Urinary bladder (tissue), 4 donors: Measurements from ENCODE around the gene TBX1. TPM values are rescaled to one million over a fixed set of nuclear protein-coding genes. Genes with fewer than 3 reads are reported as not detected.
"Not testable (repeated sequence)": the region's sequence is repeated elsewhere in the genome, so short reads cannot be mapped to it uniquely, and the experiment has no call there.

ENCODE experiments used
- DNase-seq: peaks from one replicate; pipeline ENCODE4 v3.0.0-alpha.2; 2015; ENCODE audit errors: extremely low spot score
- H3K27ac ChIP-seq: one replicate; pipeline ENCODE4 v1.5.1; 2013; ENCODE audit warnings: low read depth, mild to moderate bottlenecking, moderate library complexity
- H3K36me3 ChIP-seq: one replicate; pipeline ENCODE4 v1.6.1; 2013; ENCODE audit warnings: mild to moderate bottlenecking, moderate library complexity; ENCODE audit not compliant: insufficient read depth
- H3K4me1 ChIP-seq: one replicate; pipeline ENCODE4 v1.6.1; 2013; ENCODE audit warnings: mild to moderate bottlenecking, moderate library complexity; ENCODE audit not compliant: insufficient read depth
- H3K4me3 ChIP-seq: one replicate; pipeline ENCODE4 v1.5.1; 2013; ENCODE audit warnings: low read depth, low read length
- WGBS: extraction: QIAGEN DNeasy Blood & Tissue Kit; methylation state at CpG from one replicate; pipeline ENCODE4 v1.1.7; 2013; 5-methylcytosine and 5-hydroxymethylcytosine counted together
- polyA plus RNA-seq: library from polyadenylated mRNA; stranded (reverse); fragments of 200-250 nt; gene quantifications from one replicate; pipeline ENCODE4 v1.2.3, GENCODE V29; 2013
- total RNA-seq: library from RNA; depleted of rRNA; stranded (reverse); fragments of >200 nt; gene quantifications from one replicate; pipeline ENCODE4 v1.2.3, GENCODE V29; 2014
- donor health status: healthy with polysubstance abuse.
- donor health status: healthy.

TBX1 gene
- total and polyA plus RNA-seq, 2 donors = 1.2 to 1.4 TPM

- Histone ChIP-seq H3K36me3 (no peaks in the 10 kb centered on the region), H3K4me3 (no peak overlapping the region), H3K27ac (no peak overlapping the region), H3K4me1 (no peaks in the 10 kb centered on the region)
- 37% methylated on average over 18 of the region's 18 CpGs for WGBS
- no peak for DNase-seq
These were observed 16.0 kb downstream of the TBX1 start for GRCh38 chr22:19776433-19777031.

- 68% methylated on average over 6 of the region's 6 CpGs for WGBS
- not testable (repeated sequence) for H3K36me3 ChIP-seq, DNase-seq, H3K27ac ChIP-seq, H3K4me3 ChIP-seq, H3K4me1 ChIP-seq
These were observed 16.6 kb downstream of the TBX1 start for GRCh38 chr22:19777192-19777591.

- Histone ChIP-seq H3K27ac (no peak overlapping the region), H3K36me3 (no peaks in the 10 kb centered on the region), H3K4me3 (no peak overlapping the region), H3K4me1 (no peaks in the 10 kb centered on the region)
- DNase-seq = no peak
- 87% methylated on average over 10 of the region's 10 CpGs for whole genome bisulfite sequencing
These were observed 18.4 kb downstream of the TBX1 start for GRCh38 chr22:19779011-19779421.

- no peaks in the 10 kb centered on the region for H3K36me3 ChIP-seq
- 53% methylated on average over 13 of the region's 13 CpGs for WGBS
- DNase-seq = no peak
- no peak overlapping the region for H3K4me3 ChIP-seq
- H3K4me1 ChIP-seq = no peaks in the 10 kb centered on the region
- no peak overlapping the region for H3K27ac ChIP-seq
These were observed 19.2 kb downstream of the TBX1 start for GRCh38 chr22:19779685-19780268.

DNA sequence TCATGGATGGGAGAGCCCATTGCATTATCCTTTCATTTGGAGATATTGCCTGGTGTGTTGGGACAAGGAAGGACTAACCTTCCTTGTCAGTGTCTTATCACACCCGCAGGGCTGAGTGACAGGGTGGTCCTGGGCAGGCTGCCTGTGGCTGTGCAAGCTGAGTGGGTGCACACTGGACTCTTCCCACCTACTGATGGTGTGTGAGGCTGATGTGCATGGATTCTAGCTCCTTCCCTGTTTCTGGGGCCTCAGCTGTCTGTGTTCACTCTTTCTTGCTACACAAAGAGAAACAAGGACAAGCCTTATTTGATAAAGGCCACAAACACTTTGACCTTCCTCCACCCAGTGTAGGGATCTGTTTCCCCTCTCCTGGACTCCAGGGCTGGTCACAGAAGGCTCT, 22.0 kb downstream of the TBX1 start:
- 91% methylated on average over 1 of the region's 1 CpG for WGBS
- Histone ChIP-seq H3K4me1 (no peaks in the 10 kb centered on the region), H3K27ac (no peak overlapping the region), H3K36me3 (no peaks in the 10 kb centered on the region), H3K4me3 (no peak overlapping the region)
- DNase-seq = no peak

GRCh38 chr22:19783586-19784383, 23.2 kb downstream of the TBX1 start:
- no peak overlapping the region for H3K27ac ChIP-seq
- no peak overlapping the region for H3K4me3 ChIP-seq
- DNase-seq = no peak
- H3K4me1 ChIP-seq = no peaks in the 10 kb centered on the region
- no peaks in the 10 kb centered on the region for H3K36me3 ChIP-seq
- 79% methylated on average over 24 of the region's 24 CpGs for WGBS

- WGBS = 91% methylated on average over 33 of the region's 33 CpGs
- DNase-seq = no peak
- Histone ChIP-seq H3K4me3 (no peak overlapping the region), H3K4me1 (no peaks in the 10 kb centered on the region), H3K27ac (no peak overlapping the region), H3K36me3 (no peaks in the 10 kb centered on the region)
These were observed 24.0 kb downstream of the TBX1 start for GRCh38 chr22:19784384-19785175.

- 88% methylated on average over 22 of the region's 22 CpGs for WGBS
- no peak for DNase-seq
- H3K4me3 ChIP-seq = no peak overlapping the region
These were observed 25.1 kb downstream of the TBX1 start for GRCh38 chr22:19785461-19786263.

DNA sequence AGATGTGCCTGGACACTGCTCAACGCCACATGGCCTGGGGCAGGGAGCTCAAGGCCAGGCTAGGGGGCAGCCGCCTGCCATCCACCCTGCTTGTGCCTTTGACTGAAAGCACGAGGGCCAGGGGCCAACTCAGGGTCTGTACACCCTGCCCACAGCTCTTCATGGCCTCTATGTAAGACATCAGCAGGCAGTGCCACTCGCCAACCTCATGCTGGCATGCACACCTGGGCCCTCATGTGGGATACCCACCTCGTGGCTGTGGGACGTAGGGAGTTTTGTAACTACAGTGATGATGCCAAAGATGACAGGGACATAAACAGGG, 25.6 kb downstream of the TBX1 start:
- DNase-seq = no peak
- Histone ChIP-seq H3K27ac (no peak overlapping the region), H3K4me1 (no peaks in the 10 kb centered on the region), H3K36me3 (no peaks in the 10 kb centered on the region), H3K4me3 (no peak overlapping the region)
- WGBS = 87% methylated on average over 6 of the region's 6 CpGs

More at GRCh38 chr22:19785461-19786263, 25.1 kb downstream of the TBX1 start:
- Histone ChIP-seq H3K36me3 (no peaks in the 10 kb centered on the region), H3K27ac (no peak overlapping the region), H3K4me1 (no peaks in the 10 kb centered on the region)

DNA sequence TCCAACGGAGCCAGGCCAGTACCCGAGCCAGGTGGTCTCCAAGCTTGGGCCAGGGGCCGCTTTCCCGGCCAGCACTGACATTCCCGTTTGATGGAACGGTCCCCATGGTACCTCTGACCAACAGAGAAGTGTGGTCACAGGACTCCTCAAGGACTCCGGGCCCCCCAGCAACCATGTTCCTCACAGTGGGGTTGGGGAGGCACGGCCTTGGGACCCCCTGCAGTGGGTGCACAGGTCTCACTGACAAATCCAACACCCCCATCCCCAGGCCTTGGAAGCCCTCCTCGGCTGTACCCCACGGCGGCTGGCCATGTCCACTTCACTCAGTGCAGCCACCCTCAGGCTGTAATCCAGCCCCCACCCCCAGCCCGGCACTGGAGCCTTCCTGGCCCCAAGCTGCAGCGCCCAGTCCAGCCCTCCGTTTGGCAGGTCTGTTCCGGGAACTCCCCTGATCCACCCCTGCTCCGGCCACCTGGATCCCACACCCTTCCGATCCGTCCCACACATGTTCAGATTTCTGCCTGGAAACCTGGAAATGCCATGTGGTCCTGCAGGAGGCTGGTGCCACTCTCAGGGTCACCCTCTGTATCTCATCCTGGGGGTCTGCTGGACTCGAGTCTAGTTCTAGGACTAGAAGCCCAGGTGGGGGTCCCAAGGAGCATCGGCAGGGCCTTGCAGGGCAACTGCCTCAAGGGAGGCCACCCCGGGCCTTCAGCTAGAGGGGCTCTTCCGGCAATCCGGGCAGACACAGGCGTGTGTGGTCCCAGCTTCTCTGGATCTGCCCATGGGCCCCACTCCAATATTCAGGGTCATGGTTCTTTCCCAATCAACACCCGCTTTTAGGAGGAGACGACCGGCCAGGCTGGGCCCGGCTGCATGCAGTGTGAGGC, 26.6 kb downstream of the TBX1 start:
- Histone ChIP-seq H3K4me3 (no peak overlapping the region), H3K27ac (no peak overlapping the region), H3K4me1 (no peaks in the 10 kb centered on the region), H3K36me3 (no peaks in the 10 kb centered on the region)
- 91% methylated on average over 28 of the region's 28 CpGs for WGBS
- DNase-seq = no peak

DNA sequence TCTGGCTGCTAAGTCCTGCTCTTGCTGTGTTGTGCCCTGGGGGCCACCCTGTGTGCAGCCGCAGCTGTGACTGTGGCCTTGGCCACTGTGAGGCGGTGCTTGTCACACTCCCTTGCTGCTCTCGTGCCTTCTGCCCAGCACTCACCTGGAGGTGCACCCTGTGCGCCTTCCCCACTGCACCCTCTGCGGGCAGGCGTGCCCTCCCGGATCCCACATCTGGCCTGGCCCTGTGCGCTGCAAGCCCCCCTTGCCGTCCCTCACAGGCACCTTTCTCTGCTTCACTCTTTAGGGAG, 27.2 kb downstream of the TBX1 start:
- no peak overlapping the region for H3K27ac ChIP-seq
- no peaks in the 10 kb centered on the region for H3K4me1 ChIP-seq
- WGBS = 94% methylated on average over 9 of the region's 9 CpGs
- no peak for DNase-seq
- no peaks in the 10 kb centered on the region for H3K36me3 ChIP-seq
- H3K4me3 ChIP-seq = no peak overlapping the region

DNA sequence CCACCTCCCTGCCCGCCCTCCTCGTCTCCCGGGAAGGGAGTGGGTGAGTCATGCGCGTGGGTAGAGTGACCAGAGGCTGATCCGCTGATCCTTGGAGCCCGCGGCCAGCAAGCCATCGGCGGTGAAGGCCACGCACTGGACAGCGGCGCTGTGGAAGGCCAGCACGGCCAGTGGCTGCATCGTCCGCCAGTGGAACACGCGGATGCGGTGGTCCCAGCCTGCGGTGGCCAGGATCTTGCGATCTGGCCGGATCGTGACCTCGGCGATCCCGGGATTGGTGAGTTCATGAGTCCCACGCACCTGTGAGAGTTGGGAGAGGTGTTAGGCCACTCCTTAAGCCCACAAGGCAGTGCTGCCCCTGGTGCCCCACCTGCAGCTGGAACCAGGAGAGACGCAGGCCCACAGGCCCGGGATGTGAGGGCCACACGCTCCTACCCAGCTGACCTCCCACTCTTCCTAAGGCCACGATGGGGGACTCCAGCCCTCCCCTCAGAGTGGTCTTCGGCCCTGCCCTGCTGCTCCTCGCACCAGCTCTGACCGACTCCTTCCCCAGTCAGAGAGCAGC, 28.2 kb downstream of the TBX1 start:
- DNase-seq = no peak

More for the DNA sequence above, 28.2 kb downstream of the TBX1 start:
- Histone ChIP-seq H3K4me1 (no peaks in the 10 kb centered on the region), H3K36me3 (no peaks in the 10 kb centered on the region), H3K27ac (no peak overlapping the region), H3K4me3 (no peak overlapping the region)
- 96% methylated on average over 34 of the region's 34 CpGs for WGBS
